ENCODE data around the gene PCDHGC3. TPM values are rescaled to one million over a fixed set of nuclear protein-coding genes. Genes with fewer than 3 reads are reported as not detected.

PCDHGC3 gene
- polyA plus RNA-seq, 1 of the 3 experiments (the other 2 are of a cell fraction): 97.0 TPM

DNA sequence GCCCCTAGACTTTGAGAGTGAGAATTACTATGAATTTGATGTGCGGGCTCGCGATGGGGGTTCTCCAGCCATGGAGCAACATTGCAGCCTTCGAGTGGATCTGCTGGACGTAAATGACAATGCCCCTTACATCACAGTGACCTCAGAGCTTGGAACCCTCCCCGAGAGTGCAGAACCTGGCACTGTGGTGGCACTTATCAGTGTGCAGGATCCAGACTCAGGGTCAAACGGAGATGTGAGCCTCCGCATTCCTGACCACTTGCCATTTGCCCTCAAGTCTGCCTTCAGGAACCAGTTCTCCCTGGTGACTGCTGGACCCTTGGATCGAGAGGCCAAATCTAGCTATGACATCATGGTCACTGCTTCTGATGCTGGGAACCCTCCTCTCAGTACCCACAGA lies 10.3 kb downstream of the PCDHGC3 start (continued):
- TF ChIP-seq TCF12 (IDR thresholded peaks at IDR 0.05): no peak
- no peak for TF ChIP-seq MXI1 (IDR thresholded peaks at IDR 0.05; ENCODE audit: low read depth, low read length)
- TF ChIP-seq POLR2AphosphoS5 (IDR thresholded peaks at IDR 0.05; ENCODE audit: low read depth, low read length): no peak

DNA sequence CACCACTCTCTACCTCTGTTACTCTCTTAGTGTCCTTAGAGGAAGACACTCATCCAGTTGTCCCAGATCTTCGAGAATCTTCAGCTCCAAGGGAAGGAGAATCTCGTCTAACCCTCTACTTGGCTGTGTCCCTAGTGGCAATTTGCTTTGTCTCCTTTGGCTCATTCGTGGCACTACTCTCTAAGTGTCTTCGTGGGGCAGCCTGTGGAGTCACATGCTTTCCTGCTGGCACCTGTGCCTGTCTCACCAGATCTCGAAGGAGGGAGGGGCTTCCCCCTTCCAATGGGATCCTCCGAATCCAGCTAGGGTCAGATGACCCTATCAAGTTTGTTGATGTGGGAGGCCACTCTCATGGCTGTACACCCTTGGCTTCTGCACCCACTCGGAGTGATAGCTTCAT lies 11.4 kb downstream of the PCDHGC3 start:
- H3K9me2 ChIP-seq: no peaks in the 10 kb centered on the region
- 87% methylated on average over 6 of the region's 7 CpGs for whole genome bisulfite sequencing (ENCODE audit: low lambda C conversion rate)
- H4K20me1 ChIP-seq (ENCODE audit: insufficient read depth): peaks cover 52% of the 10 kb centered on the region; the same call in 1 of the 2 replicates
- ChIA-PET CTCF (interaction anchor here (0.6 to 7.9 kb wide), 5 partner anchors 9 to 77 kb away, joined by 3 to 75 read pairs (median 4); no protein-coding TSS in a partner anchor), POLR2A (interaction anchor here (0.6 kb wide), 1 partner anchor 9 kb away, joined by 4 read pairs; no protein-coding TSS in a partner anchor)
- H3K4me3 ChIP-seq (ENCODE audit: low read depth in 2 of 2, low read length in 1 of 2): no peak overlapping the region
- DNase-seq: no peak
- H3K27me3 ChIP-seq (ENCODE audit: insufficient read depth): no peaks in the 10 kb centered on the region
- TF ChIP-seq GATA2 (CRISPR knock-in tag; IDR thresholded peaks at IDR 0.05): no peak
- peaks cover 30 to 42% of the 10 kb centered on the region in 2 experiments for H3K4me1 ChIP-seq (ENCODE audit: control insufficient read depth in 1 of 2, insufficient read depth in 2 of 2, low read depth in 1 of 2, low read length in 1 of 2)
- peaks cover 9% of the 10 kb centered on the region for H3F3A ChIP-seq (replicated peaks; ENCODE audit: insufficient read depth)
- H3K9me3 ChIP-seq: no peaks in the 10 kb centered on the region
- H3K4me2 ChIP-seq: no peak overlapping the region
- no peak overlapping the region for H3K9ac ChIP-seq
- H3K27ac ChIP-seq (ENCODE audit: low read depth in 2 of 2, low read length in 1 of 2): peak overlapping the region in 1 of 2 experiments; percentile 75; a peak in 2 of 4 replicates
- peaks cover 21 to 53% of the 10 kb centered on the region in 2 experiments for H3K36me3 ChIP-seq (replicated peaks in 1 of 2; ENCODE audit: control insufficient read depth in 1 of 2, insufficient read depth in 2 of 2, low read length in 1 of 2)
- no peak overlapping the region for H2AFZ ChIP-seq (ENCODE audit: low read depth)
- H3K79me2 ChIP-seq (ENCODE audit: insufficient read depth): peaks cover 88% of the 10 kb centered on the region

DNA sequence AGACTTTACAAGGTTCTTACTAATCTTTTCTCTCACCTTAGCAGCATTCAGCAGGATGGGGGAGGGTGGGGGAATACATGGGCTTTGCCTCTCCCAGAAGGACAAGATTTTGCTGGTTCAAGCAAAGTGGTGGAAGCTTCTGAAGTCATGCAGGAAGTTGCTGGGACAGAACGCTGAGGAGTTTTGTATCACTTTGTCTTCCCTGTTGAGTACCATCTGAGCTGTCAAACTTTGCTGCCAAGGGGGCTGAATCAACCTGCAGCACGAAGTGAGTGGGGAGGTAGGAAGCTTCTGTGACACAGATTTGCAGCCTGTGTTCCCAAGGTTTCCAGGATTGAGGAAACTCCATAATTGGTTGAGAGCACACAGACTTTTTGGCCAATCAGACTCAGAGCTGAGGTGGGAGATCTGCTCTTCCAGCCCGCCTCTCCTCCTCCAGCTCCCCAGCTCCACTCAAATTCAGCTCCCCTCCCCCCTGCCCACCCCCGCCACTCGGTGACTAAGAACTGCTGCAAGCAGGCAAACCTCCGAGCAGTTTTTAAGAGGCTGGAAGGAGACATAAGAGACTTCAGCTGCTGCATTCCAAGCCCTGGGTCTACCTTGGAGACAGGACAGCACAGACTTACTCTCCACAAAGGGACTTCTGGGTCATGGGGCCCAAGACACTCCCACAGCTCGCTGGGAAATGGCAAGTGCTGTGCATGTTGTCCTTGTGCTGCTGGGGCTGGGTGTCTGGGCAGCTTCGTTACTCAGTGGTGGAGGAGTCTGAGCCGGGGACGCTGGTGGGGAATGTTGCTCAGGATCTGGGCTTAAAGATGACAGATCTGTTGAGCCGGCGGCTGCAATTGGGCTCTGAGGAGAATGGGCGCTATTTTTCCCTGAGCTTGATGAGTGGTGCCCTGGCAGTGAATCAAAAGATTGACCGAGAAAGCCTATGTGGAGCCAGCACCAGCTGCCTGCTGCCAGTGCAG lies 13.1 kb downstream of the PCDHGC3 start, which contains the start of gene PCDHGC5:
PCDHGC5 (plus strand) TSS at position 491 of the 971 bp plus-strand sequence; CDS start at position 651, 160 bp downstream.
- Histone ChIP-seq H3K79me2 (ENCODE audit: insufficient read depth) (peaks cover 86% of the 10 kb centered on the region), H4K20me1 (ENCODE audit: insufficient read depth) (peaks cover 35% of the 10 kb centered on the region; the same call in 1 of the 2 replicates), H3K27ac (ENCODE audit: low read depth in 2 of 2, low read length in 1 of 2) (peak within 1 kb of the TSS; percentile 22 to 75; a peak in 3 of 4 replicates), H3K36me3 (replicated peaks in 1 of 2; ENCODE audit: control insufficient read depth in 1 of 2, insufficient read depth in 2 of 2, low read length in 1 of 2) (peaks cover 16 to 61% of the 10 kb centered on the region in 2 experiments), H3K4me2 (peak within 1 kb of the TSS; percentile 69), H3K27me3 (ENCODE audit: insufficient read depth) (no peaks in the 10 kb centered on the region), H3K9me2 (no peaks in the 10 kb centered on the region), H3K4me1 (ENCODE audit: control insufficient read depth in 1 of 2, insufficient read depth in 2 of 2, low read depth in 1 of 2, low read length in 1 of 2) (peaks cover 28 to 35% of the 10 kb centered on the region in 2 experiments), H3K9ac (no peak within 1 kb of the TSS; the same call in 1 of the 2 replicates), H3K4me3 (ENCODE audit: low read depth in 2 of 2, low read length in 1 of 2) (peak within 1 kb of the TSS in 1 of 2 experiments; percentile 38; a peak in 2 of 4 replicates), H3F3A (replicated peaks; ENCODE audit: insufficient read depth) (peaks cover 9% of the 10 kb centered on the region), H3K9me3 (no peaks in the 10 kb centered on the region), H2AFZ (ENCODE audit: low read depth) (no peak within 1 kb of the TSS)
- POLR2A ChIA-PET: no interaction called here
- WGBS (ENCODE audit: low lambda C conversion rate): 44% methylated on average over 14 of the region's 14 CpGs
- CTCF ChIA-PET: interaction anchor here (1.0 to 2.8 kb wide), 6 partner anchors 11 to 75 kb away, joined by 3 to 10 read pairs (median 4); no protein-coding TSS in a partner anchor
- DNase-seq: no peak
- TF ChIP-seq POLR2AphosphoS5 (IDR thresholded peaks at IDR 0.05; ENCODE audit: low read depth, low read length) (no peak), FOXJ3 (CRISPR knock-in tag; IDR thresholded peaks at IDR 0.05) (no peak), TEAD4 (IDR thresholded peaks at IDR 0.05; ENCODE audit: borderline replicate concordance, insufficient read depth) (no peak), RCOR1 (IDR thresholded peaks at IDR 0.05; ENCODE audit: low read length) (no peak), SIN3A (IDR thresholded peaks at IDR 0.05; ENCODE audit: borderline replicate concordance, low read depth, low read length) (no peak; the same call in 1 of the 2 replicates), MXI1 (IDR thresholded peaks at IDR 0.05; ENCODE audit: low read depth, low read length) (no peak), YY1 (IDR thresholded peaks at IDR 0.05; ENCODE audit: low read depth) (no peak), TCF12 (IDR thresholded peaks at IDR 0.05) (0 out of 2 replicates have a peak, but pooled peaks have one; percentile 30), FOXM1 (IDR thresholded peaks at IDR 0.05; ENCODE audit: low read depth) (no peak), NRF1 (IDR thresholded peaks at IDR 0.05; ENCODE audit: low read depth, low read length) (no peak), EZH2phosphoT487 (IDR thresholded peaks at IDR 0.05; ENCODE audit: borderline replicate concordance, low read depth) (no peak), JUND (IDR thresholded peaks at IDR 0.05) (peak; percentile 4; the same call in 1 of the 2 replicates), SMC3 (IDR thresholded peaks at IDR 0.05; ENCODE audit: low read depth, low read length) (no peak), EP300 (IDR thresholded peaks at IDR 0.05; ENCODE audit: borderline replicate concordance in 1 of 2, low read depth in 1 of 2, low read length in 1 of 2) (0 out of 4 replicates have a peak, but pooled peaks of 1 of the 2 experiments have one; percentile 14), GATA2 (CRISPR knock-in tag; IDR thresholded peaks at IDR 0.05) (no peak), FOSL2 (IDR thresholded peaks at IDR 0.05; ENCODE audit: borderline replicate concordance, low read depth) (no peak), RXRA (IDR thresholded peaks at IDR 0.05; ENCODE audit: borderline replicate concordance, low read depth) (no peak), TAF1 (IDR thresholded peaks at IDR 0.05; ENCODE audit: borderline replicate concordance, low read depth, low read length) (no peak)
- TF ChIP-seq, protein P1, sequence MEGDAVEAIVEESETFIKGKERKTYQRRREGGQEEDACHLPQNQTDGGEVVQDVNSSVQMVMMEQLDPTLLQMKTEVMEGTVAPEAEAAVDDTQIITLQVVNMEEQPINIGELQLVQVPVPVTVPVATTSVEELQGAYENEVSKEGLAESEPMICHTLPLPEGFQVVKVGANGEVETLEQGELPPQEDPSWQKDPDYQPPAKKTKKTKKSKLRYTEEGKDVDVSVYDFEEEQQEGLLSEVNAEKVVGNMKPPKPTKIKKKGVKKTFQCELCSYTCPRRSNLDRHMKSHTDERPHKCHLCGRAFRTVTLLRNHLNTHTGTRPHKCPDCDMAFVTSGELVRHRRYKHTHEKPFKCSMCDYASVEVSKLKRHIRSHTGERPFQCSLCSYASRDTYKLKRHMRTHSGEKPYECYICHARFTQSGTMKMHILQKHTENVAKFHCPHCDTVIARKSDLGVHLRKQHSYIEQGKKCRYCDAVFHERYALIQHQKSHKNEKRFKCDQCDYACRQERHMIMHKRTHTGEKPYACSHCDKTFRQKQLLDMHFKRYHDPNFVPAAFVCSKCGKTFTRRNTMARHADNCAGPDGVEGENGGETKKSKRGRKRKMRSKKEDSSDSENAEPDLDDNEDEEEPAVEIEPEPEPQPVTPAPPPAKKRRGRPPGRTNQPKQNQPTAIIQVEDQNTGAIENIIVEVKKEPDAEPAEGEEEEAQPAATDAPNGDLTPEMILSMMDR (IDR thresholded peaks at IDR 0.05): no peak
- TF ChIP-seq, protein P2, sequence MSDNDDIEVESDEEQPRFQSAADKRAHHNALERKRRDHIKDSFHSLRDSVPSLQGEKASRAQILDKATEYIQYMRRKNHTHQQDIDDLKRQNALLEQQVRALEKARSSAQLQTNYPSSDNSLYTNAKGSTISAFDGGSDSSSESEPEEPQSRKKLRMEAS (IDR thresholded peaks at IDR 0.05; ENCODE audit: low read depth): peak; percentile 26; the same call in 1 of the 2 replicates
- TF ChIP-seq, protein P3, sequence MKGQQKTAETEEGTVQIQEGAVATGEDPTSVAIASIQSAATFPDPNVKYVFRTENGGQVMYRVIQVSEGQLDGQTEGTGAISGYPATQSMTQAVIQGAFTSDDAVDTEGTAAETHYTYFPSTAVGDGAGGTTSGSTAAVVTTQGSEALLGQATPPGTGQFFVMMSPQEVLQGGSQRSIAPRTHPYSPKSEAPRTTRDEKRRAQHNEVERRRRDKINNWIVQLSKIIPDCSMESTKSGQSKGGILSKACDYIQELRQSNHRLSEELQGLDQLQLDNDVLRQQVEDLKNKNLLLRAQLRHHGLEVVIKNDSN (IDR thresholded peaks at IDR 0.05; ENCODE audit: borderline replicate concordance, low read depth): no peak
